Esophagus (tissue), 2 donors: Measurements from ENCODE around the gene OR14I1. TPM values are rescaled to one million over a fixed set of nuclear protein-coding genes. Genes with fewer than 3 reads are reported as not detected.

ENCODE experiments used
- H3K27ac ChIP-seq, 2 donors: one replicate each; pipeline ENCODE4 v1.5.1; 2013; ENCODE audit warnings: low read depth in 2 of 2, mild to moderate bottlenecking in 2 of 2, inconsistent platforms in 1 of 2, low read length in 1 of 2, moderate library complexity in 1 of 2
- H3K27me3 ChIP-seq, 2 donors: one replicate each; pipeline ENCODE4 v1.6.1; 2013; ENCODE audit warnings: low read length in 2 of 2, control low read depth in 1 of 2, mild to moderate bottlenecking in 1 of 2; ENCODE audit not compliant: insufficient read depth in 2 of 2, control insufficient read depth in 1 of 2
- H3K36me3 ChIP-seq, 2 donors: one replicate each; pipeline ENCODE4 v1.6.1; 2013; ENCODE audit warnings: low read length in 1 of 2; ENCODE audit not compliant: control insufficient read depth in 2 of 2, insufficient read depth in 2 of 2
- H3K4me1 ChIP-seq, 2 donors: one replicate each; pipeline ENCODE4 v1.6.1; 2013; ENCODE audit warnings: low read length in 1 of 2; ENCODE audit not compliant: control insufficient read depth in 2 of 2, insufficient read depth in 2 of 2
- H3K4me3 ChIP-seq, 2 donors: one replicate each; pipeline ENCODE4 v1.5.1; 2013; ENCODE audit warnings: low read length in 2 of 2, mild to moderate bottlenecking in 2 of 2, low read depth in 1 of 2, moderate library complexity in 1 of 2
- H3K9me3 ChIP-seq, 2 donors: one replicate each; pipeline ENCODE4 v1.6.1; 2013; ENCODE audit warnings: mild to moderate bottlenecking in 2 of 2, low read depth in 1 of 2, low read length in 1 of 2, moderate library complexity in 1 of 2; ENCODE audit not compliant: control insufficient read depth in 2 of 2, insufficient read depth in 1 of 2
- WGBS, 2 donors: extraction: QIAGEN DNeasy Blood & Tissue Kit; methylation state at CpG; one replicate each; pipeline ENCODE4 v1.1.7; 2013; 5-methylcytosine and 5-hydroxymethylcytosine counted together
- polyA plus RNA-seq, 2 donors: library from polyadenylated mRNA; stranded (reverse); fragments of 200-250 nt; gene quantifications; one replicate each; pipeline ENCODE4 v1.2.3, GENCODE V29; 2013
- donor health status: healthy with polysubstance abuse.
- donor health status: Bipolar disorder and iron deficiency.

The OR14I1 gene
- not detected for polyA plus RNA-seq

GRCh38 chr1:248702714-248703113 lies at the start of gene OR14I1:
Gene OR14I1 (minus strand): TSS chr1:248702766.
- H3K9me3 ChIP-seq: no peaks in the 10 kb centered on the region
- no peaks in the 10 kb centered on the region for H3K4me1 ChIP-seq
- no peak within 1 kb of the TSS for H3K27ac ChIP-seq
- no peak within 1 kb of the TSS for H3K4me3 ChIP-seq
- H3K27me3 ChIP-seq: no peaks in the 10 kb centered on the region
- 54 to 64% methylated on average over 1 of the region's 1 CpG for WGBS, 2 donors
- H3K36me3 ChIP-seq: no peaks in the 10 kb centered on the region

GRCh38 chr1:248751635-248752034 lies 49.1 kb upstream of the OR14I1 start:
- Histone ChIP-seq H3K9me3 (peaks cover 0 to 10% of the 10 kb centered on the region in 2 donors), H3K27ac (no peak overlapping the region), H3K4me1 (no peaks in the 10 kb centered on the region), H3K4me3 (no peak overlapping the region), H3K27me3 (no peaks in the 10 kb centered on the region), H3K36me3 (no peaks in the 10 kb centered on the region)
- WGBS, 2 donors: 78 to 82% methylated on average over 4 of the region's 4 CpGs

GRCh38 chr1:248751142-248751541 lies 48.6 kb upstream of the OR14I1 start:
- H3K9me3 ChIP-seq: peaks cover 0 to 10% of the 10 kb centered on the region in 2 donors
- H3K27me3 ChIP-seq: no peaks in the 10 kb centered on the region
- H3K36me3 ChIP-seq: no peaks in the 10 kb centered on the region
- H3K27ac ChIP-seq: no peak overlapping the region
- WGBS, 2 donors: 50 to 56% methylated on average over 5 of the region's 5 CpGs
- H3K4me3 ChIP-seq: no peak overlapping the region
- H3K4me1 ChIP-seq: no peaks in the 10 kb centered on the region

- peaks cover 0 to 10% of the 10 kb centered on the region in 2 donors for H3K9me3 ChIP-seq
- H3K27ac ChIP-seq: no peak overlapping the region
- WGBS, 2 donors: 69 to 72% methylated on average over 2 of the region's 2 CpGs
- no peaks in the 10 kb centered on the region for H3K36me3 ChIP-seq
- H3K4me1 ChIP-seq: no peaks in the 10 kb centered on the region
- no peaks in the 10 kb centered on the region for H3K27me3 ChIP-seq
- no peak overlapping the region for H3K4me3 ChIP-seq
These were observed 47.9 kb upstream of the OR14I1 start for GRCh38 chr1:248750496-248750895.

- H3K27me3 ChIP-seq: no peaks in the 10 kb centered on the region
- H3K27ac ChIP-seq: no peak overlapping the region
- 89 to 90% methylated on average over 8 to 9 of the region's 10 CpGs for WGBS, 2 donors
- H3K9me3 ChIP-seq: peaks cover 0 to 3% of the 10 kb centered on the region in 2 donors
- H3K4me1 ChIP-seq: no peaks in the 10 kb centered on the region
- no peak overlapping the region for H3K4me3 ChIP-seq
- no peaks in the 10 kb centered on the region for H3K36me3 ChIP-seq
These were observed 45.6 kb upstream of the OR14I1 start for GRCh38 chr1:248748211-248748610.

- H3K9me3 ChIP-seq: no peaks in the 10 kb centered on the region
- no peak overlapping the region for H3K4me3 ChIP-seq
- H3K36me3 ChIP-seq: no peaks in the 10 kb centered on the region
- 94 to 95% methylated on average over 7 of the region's 7 CpGs for WGBS, 2 donors
- H3K27ac ChIP-seq: no peak overlapping the region
- H3K27me3 ChIP-seq: no peaks in the 10 kb centered on the region
- peaks cover 0 to 2% of the 10 kb centered on the region in 2 donors for H3K4me1 ChIP-seq
These were observed 38.3 kb upstream of the OR14I1 start for GRCh38 chr1:248740876-248741275.

- no peaks in the 10 kb centered on the region for H3K36me3 ChIP-seq
- no peaks in the 10 kb centered on the region for H3K27me3 ChIP-seq
- peaks cover 0 to 2% of the 10 kb centered on the region in 2 donors for H3K4me1 ChIP-seq
- H3K9me3 ChIP-seq: no peaks in the 10 kb centered on the region
- 71 to 77% methylated on average over 16 of the region's 16 CpGs for WGBS, 2 donors
- H3K27ac ChIP-seq: no peak overlapping the region
- no peak overlapping the region for H3K4me3 ChIP-seq
These were observed 37.1 kb upstream of the OR14I1 start for GRCh38 chr1:248739572-248740205.

- Histone ChIP-seq H3K4me3 (no peak overlapping the region), H3K9me3 (no peaks in the 10 kb centered on the region), H3K27me3 (no peaks in the 10 kb centered on the region), H3K36me3 (no peaks in the 10 kb centered on the region), H3K4me1 (peaks cover 0 to 2% of the 10 kb centered on the region in 2 donors), H3K27ac (no peak overlapping the region)
- WGBS, 2 donors: 68 to 73% methylated on average over 6 of the region's 6 CpGs
These were observed 34.9 kb upstream of the OR14I1 start for GRCh38 chr1:248737457-248737856.

GRCh38 chr1:248736977-248737376 lies 34.4 kb upstream of the OR14I1 start:
- H3K9me3 ChIP-seq: no peaks in the 10 kb centered on the region
- no peaks in the 10 kb centered on the region for H3K27me3 ChIP-seq
- H3K4me3 ChIP-seq: no peak overlapping the region
- H3K27ac ChIP-seq: no peak overlapping the region
- no peaks in the 10 kb centered on the region for H3K36me3 ChIP-seq
- WGBS, 2 donors: 61 to 69% methylated on average over 4 of the region's 4 CpGs
- peaks cover 0 to 2% of the 10 kb centered on the region in 2 donors for H3K4me1 ChIP-seq

- H3K9me3 ChIP-seq: peaks cover 0 to 3% of the 10 kb centered on the region in 2 donors
- H3K27me3 ChIP-seq: no peaks in the 10 kb centered on the region
- no peak overlapping the region for H3K27ac ChIP-seq
- H3K4me1 ChIP-seq: no peaks in the 10 kb centered on the region
- no peaks in the 10 kb centered on the region for H3K36me3 ChIP-seq
- WGBS, 2 donors: 71 to 88% methylated on average over 5 of the region's 5 CpGs
- no peak overlapping the region for H3K4me3 ChIP-seq
These were observed 31.0 kb upstream of the OR14I1 start for GRCh38 chr1:248733566-248733965.
